K562 (cell line): Measurements from ENCODE around the gene PPP1R13L. TPM values are rescaled to one million over a fixed set of nuclear protein-coding genes. Genes with fewer than 3 reads are reported as not detected.

ENCODE experiments used
- BDP1 ChIP-seq: IDR thresholded peaks from 3 replicates; pipeline ENCODE4 v1.6.1; 2011; ENCODE audit not compliant: insufficient read length, insufficient read depth
- BRD4 ChIP-seq: fragments of 200-600 bp; sonication (generic); IDR thresholded peaks from 2 replicates; pipeline ENCODE4 v1.6.1; 2017; ENCODE audit warnings: inconsistent platforms
- CSDE1 ChIP-seq, 2 experiments: fragments of 450-650 bp; IDR thresholded peaks; 2 replicates each; pipeline ENCODE4 v1.6.1; 2016; ENCODE audit warnings: mild to moderate bottlenecking in 1 of 2
- HDAC2 ChIP-seq: fragments of 450-650 bp; IDR thresholded peaks from 2 replicates; pipeline ENCODE4 v1.6.1; 2016; ENCODE audit warnings: mild to moderate bottlenecking
- HEY1 ChIP-seq: fragments of 250-450 bp; sonication (Bioruptor Pico); IDR thresholded peaks from 2 replicates; pipeline ENCODE4 v1.5.0; 2020; ENCODE audit warnings: mild to moderate bottlenecking, moderate library complexity, borderline replicate concordance
- MTA1 ChIP-seq: fragments of 450-650 bp; IDR thresholded peaks from 2 replicates; pipeline ENCODE4 v1.6.1; 2017; ENCODE audit warnings: borderline replicate concordance
- MTA3 ChIP-seq: fragments of 450-650 bp; formaldehyde crosslinking; IDR thresholded peaks from 2 replicates; pipeline ENCODE4 v1.6.1; 2017; ENCODE audit warnings: mild to moderate bottlenecking, borderline replicate concordance
- MTF1 ChIP-seq: fragments of 250-450 bp; sonication (Bioruptor Pico); IDR thresholded peaks from 2 replicates; pipeline ENCODE4 v1.9.0; 2021; ENCODE audit warnings: moderate library complexity, mild to moderate bottlenecking, inconsistent platforms, borderline replicate concordance
- MYBL2 ChIP-seq, 2 experiments: fragments of 450-650 bp in 1 of 2; sonication (generic) in 1 of 2; formaldehyde crosslinking in 1 of 2; IDR thresholded peaks; 2 replicates each; pipeline versions ENCODE4 v1.6.1 to v1.8.1; 2017 to 2022; ENCODE audit warnings: borderline replicate concordance in 1 of 2, inconsistent platforms in 1 of 2, low read depth in 1 of 2, mild to moderate bottlenecking in 1 of 2, missing genetic modification reagents in 1 of 2, moderate library complexity in 1 of 2
- NFATC3 ChIP-seq: fragments of 450-650 bp; IDR thresholded peaks from 2 replicates; pipeline ENCODE4 v1.6.1; 2017; ENCODE audit warnings: mild to moderate bottlenecking
- NR1H2 ChIP-seq: sonication (generic); formaldehyde crosslinking; IDR thresholded peaks from 2 replicates; pipeline ENCODE4 v1.4.0; 2020; ENCODE audit warnings: mild to moderate bottlenecking, missing genetic modification reagents
- RNF2 ChIP-seq: sonication (generic); IDR thresholded peaks from 2 replicates; pipeline ENCODE4 v1.6.1; 2016
- SAP30 ChIP-seq: fragments of 200-600 bp; sonication (generic); IDR thresholded peaks from 2 replicates; pipeline ENCODE4 v1.6.1; 2012; ENCODE audit warnings: borderline replicate concordance, low read depth, mild to moderate bottlenecking, moderate library complexity, low read length, control low read depth, inconsistent platforms; ENCODE audit not compliant: insufficient read depth, poor library complexity, severe bottlenecking
- SNRNP70 ChIP-seq: fragments of 200-400 bp; formaldehyde crosslinking; optimal IDR thresholded peaks from 2 replicates; pipeline ENCODE3; 2017; ENCODE audit warnings: low read depth, low read length
- SRSF1 ChIP-seq: fragments of 200-400 bp; formaldehyde crosslinking; IDR thresholded peaks from 2 replicates; pipeline ENCODE4 v1.6.1; 2017; ENCODE audit warnings: mild to moderate bottlenecking, low read depth, low read length, moderate library complexity
- THRB ChIP-seq: fragments of 450-650 bp; formaldehyde crosslinking; conservative IDR thresholded peaks from 2 replicates; pipeline ENCODE4 v1.4.0; 2022; ENCODE audit warnings: mild to moderate bottlenecking, missing genetic modification characterization
- ZNF431 ChIP-seq: sonication (generic); formaldehyde crosslinking; IDR thresholded peaks from 2 replicates; pipeline ENCODE4 v1.8.0; 2022; ENCODE audit warnings: mild to moderate bottlenecking, missing genetic modification reagents
- polyA plus RNA-seq, 8 experiments: library from polyadenylated mRNA; depleted of rRNA in 4 of 8; stranded (reverse) in 5 of 8; unstranded in 3 of 8; fragments of >200 nt; fragmentation: Nextera tagmentation in 2 of 8; fragmentation: Illumina TruSeq in 1 of 8; extraction: Ambion mirVana in 2 of 8; extraction: Trizol in 1 of 8; gene quantifications; 2 replicates each; pipeline versions ENCODE4 v1.2.1 to v1.2.3, GENCODE V29; 2011 to 2014; ENCODE audit warnings: inconsistent platforms in 1 of 8, missing spikeins in 1 of 8
- total RNA-seq, 7 experiments: library from RNA; depleted of rRNA in 6 of 7; stranded (reverse); fragments of >200 nt in 6 of 7; fragmentation: Illumina TruSeq in 2 of 7; extraction: Trizol in 2 of 7; gene quantifications; 2 replicates each; pipeline versions ENCODE4 v1.2.1 to v1.2.3, GENCODE V29; 2011 to 2021; ENCODE audit warnings: low replicate concordance in 1 of 7
- TF ChIP-seq, protein P1 (sequence below), 2 experiments: fragments of 450-650 bp in 1 of 2; sonication (generic) in 1 of 2; formaldehyde crosslinking in 1 of 2; IDR thresholded peaks; 2 replicates each; pipeline versions ENCODE4 v1.7.1 to v1.9.0; 2016 to 2022; ENCODE audit warnings: inconsistent platforms in 1 of 2, mild to moderate bottlenecking in 1 of 2, missing genetic modification reagents in 1 of 2

PPP1R13L gene
- total and polyA plus RNA-seq, 9 of the 15 experiments (the other 6 are each of a cell fraction or from before 2014, with no cell fraction given): 0.32 to 6.7 (median 2.0) TPM

GRCh38 chr19:45405435-45406225 is 761 bp upstream of the PPP1R13L start (continued):
- 0 out of 2 replicates have a peak, but pooled peaks have one; percentile 22 for TF ChIP-seq NR1H2
- TF ChIP-seq HEY1 (CRISPR knock-in tag): peak; percentile 1; the same call in 1 of the 2 replicates
- no peak for TF ChIP-seq RNF2
- TF ChIP-seq SNRNP70: no peak
- TF ChIP-seq MTA3: peak; percentile 74
- peak; percentile 70; the same call in 1 of the 2 replicates for TF ChIP-seq BRD4
- TF ChIP-seq THRB (CRISPR knock-in tag): no peak
- peak; percentile 92 for TF ChIP-seq SAP30
- no peak for TF ChIP-seq ZNF431 (CRISPR knock-in tag)
- peak; percentile 82 for TF ChIP-seq HDAC2
- TF ChIP-seq MYBL2 (IDR thresholded peaks at IDR 0.05; ENCODE audit: low read depth): no peak
- no peak for TF ChIP-seq MYBL2 (CRISPR knock-in tag; IDR thresholded peaks at IDR 0.05; ENCODE audit: borderline replicate concordance)
- no peak for TF ChIP-seq NFATC3
- no peak for TF ChIP-seq MTF1 (CRISPR knock-in tag)
- no peak for TF ChIP-seq SRSF1
- no peak for TF ChIP-seq BDP1
- no peak for TF ChIP-seq CSDE1 (IDR thresholded peaks at IDR 0.05)
- TF ChIP-seq, protein P1, sequence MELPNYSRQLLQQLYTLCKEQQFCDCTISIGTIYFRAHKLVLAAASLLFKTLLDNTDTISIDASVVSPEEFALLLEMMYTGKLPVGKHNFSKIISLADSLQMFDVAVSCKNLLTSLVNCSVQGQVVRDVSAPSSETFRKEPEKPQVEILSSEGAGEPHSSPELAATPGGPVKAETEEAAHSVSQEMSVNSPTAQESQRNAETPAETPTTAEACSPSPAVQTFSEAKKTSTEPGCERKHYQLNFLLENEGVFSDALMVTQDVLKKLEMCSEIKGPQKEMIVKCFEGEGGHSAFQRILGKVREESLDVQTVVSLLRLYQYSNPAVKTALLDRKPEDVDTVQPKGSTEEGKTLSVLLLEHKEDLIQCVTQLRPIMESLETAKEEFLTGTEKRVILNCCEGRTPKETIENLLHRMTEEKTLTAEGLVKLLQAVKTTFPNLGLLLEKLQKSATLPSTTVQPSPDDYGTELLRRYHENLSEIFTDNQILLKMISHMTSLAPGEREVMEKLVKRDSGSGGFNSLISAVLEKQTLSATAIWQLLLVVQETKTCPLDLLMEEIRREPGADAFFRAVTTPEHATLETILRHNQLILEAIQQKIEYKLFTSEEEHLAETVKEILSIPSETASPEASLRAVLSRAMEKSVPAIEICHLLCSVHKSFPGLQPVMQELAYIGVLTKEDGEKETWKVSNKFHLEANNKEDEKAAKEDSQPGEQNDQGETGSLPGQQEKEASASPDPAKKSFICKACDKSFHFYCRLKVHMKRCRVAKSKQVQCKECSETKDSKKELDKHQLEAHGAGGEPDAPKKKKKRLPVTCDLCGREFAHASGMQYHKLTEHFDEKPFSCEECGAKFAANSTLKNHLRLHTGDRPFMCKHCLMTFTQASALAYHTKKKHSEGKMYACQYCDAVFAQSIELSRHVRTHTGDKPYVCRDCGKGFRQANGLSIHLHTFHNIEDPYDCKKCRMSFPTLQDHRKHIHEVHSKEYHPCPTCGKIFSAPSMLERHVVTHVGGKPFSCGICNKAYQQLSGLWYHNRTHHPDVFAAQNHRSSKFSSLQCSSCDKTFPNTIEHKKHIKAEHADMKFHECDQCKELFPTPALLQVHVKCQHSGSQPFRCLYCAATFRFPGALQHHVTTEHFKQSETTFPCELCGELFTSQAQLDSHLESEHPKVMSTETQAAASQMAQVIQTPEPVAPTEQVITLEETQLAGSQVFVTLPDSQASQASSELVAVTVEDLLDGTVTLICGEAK (IDR thresholded peaks at IDR 0.05): no peak
- TF ChIP-seq, protein P1 (CRISPR knock-in tag; IDR thresholded peaks at IDR 0.05): no peak
- peak; percentile 89 for TF ChIP-seq MTA1
